ENCODE measurements around the gene EMC9. TPM values are rescaled to one million over a fixed set of nuclear protein-coding genes. Genes with fewer than 3 reads are reported as not detected.

EMC9 gene
- total RNA-seq, 1 donor from 2014 or later = 18.5 TPM

DNA sequence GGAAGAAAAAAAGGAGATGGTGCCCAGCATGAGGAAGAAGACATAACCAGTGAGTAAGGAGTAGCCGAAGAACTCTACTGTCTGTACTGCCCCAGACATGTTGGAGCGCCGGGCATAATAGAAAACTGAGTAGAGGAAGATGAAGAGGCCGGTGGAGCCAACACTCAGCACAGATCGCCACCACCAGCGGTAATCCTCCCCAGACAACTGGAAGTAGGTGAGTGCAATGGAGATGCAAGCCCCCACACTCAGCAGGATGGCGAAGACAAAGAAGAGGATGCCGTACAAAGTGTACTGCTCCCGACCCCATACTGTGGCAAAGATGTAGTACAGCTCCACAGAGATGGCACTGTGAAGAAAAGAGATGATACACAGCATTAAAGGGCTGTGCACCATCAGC, 48.1 kb upstream of the EMC9 start:
- Histone ChIP-seq H3K79me2 (ENCODE audit: insufficient read depth, low read length) (peaks cover 59% of the 10 kb centered on the region), H3K27me3 (ENCODE audit: insufficient read depth, low read length) (no peaks in the 10 kb centered on the region), H3K4me3 (ENCODE audit: insufficient read depth, low read depth, low read length) (no peak overlapping the region), H3K27ac (ENCODE audit: low read depth, low read length) (no peak overlapping the region), H3K9me3 (ENCODE audit: insufficient read depth, low read depth, low read length) (no peaks in the 10 kb centered on the region), H2AFZ (ENCODE audit: low read depth, low read length) (no peak overlapping the region), H3K4me2 (ENCODE audit: low read length) (peak overlapping the region; percentile 96), H3K9ac (ENCODE audit: low read length) (no peak overlapping the region), H3K4me1 (ENCODE audit: insufficient read depth, low read length) (peaks cover 14% of the 10 kb centered on the region), H3K36me3 (ENCODE audit: insufficient read depth, low read length) (peaks cover 32% of the 10 kb centered on the region), H4K20me1 (ENCODE audit: insufficient read depth, low read length) (peaks cover 25% of the 10 kb centered on the region)
- H3K4me3 Mint-ChIP-seq (ENCODE audit: unreplicated experiment) = peak overlapping the region; percentile 91
- no peaks in the 10 kb centered on the region for H3K27me3 Mint-ChIP-seq (ENCODE audit: low read depth, unreplicated experiment)
- H3K9me3 Mint-ChIP-seq (ENCODE audit: unreplicated experiment) = no peaks in the 10 kb centered on the region
- H3K27ac Mint-ChIP-seq (ENCODE audit: unreplicated experiment) = peak overlapping the region; percentile 20
- H3K36me3 Mint-ChIP-seq (ENCODE audit: low read depth, unreplicated experiment) = peaks cover 16% of the 10 kb centered on the region
- DNase-seq (ENCODE audit: low read depth) (no peak), FAIRE-seq (no peak)
- no peak for TF ChIP-seq EZH2 (IDR thresholded peaks at IDR 0.05; ENCODE audit: insufficient read depth, low read length)
- TF ChIP-seq, protein P1, sequence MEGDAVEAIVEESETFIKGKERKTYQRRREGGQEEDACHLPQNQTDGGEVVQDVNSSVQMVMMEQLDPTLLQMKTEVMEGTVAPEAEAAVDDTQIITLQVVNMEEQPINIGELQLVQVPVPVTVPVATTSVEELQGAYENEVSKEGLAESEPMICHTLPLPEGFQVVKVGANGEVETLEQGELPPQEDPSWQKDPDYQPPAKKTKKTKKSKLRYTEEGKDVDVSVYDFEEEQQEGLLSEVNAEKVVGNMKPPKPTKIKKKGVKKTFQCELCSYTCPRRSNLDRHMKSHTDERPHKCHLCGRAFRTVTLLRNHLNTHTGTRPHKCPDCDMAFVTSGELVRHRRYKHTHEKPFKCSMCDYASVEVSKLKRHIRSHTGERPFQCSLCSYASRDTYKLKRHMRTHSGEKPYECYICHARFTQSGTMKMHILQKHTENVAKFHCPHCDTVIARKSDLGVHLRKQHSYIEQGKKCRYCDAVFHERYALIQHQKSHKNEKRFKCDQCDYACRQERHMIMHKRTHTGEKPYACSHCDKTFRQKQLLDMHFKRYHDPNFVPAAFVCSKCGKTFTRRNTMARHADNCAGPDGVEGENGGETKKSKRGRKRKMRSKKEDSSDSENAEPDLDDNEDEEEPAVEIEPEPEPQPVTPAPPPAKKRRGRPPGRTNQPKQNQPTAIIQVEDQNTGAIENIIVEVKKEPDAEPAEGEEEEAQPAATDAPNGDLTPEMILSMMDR (IDR thresholded peaks at IDR 0.05; ENCODE audit: insufficient read depth, low read depth, low read length) = no peak
- peaks cover 20% of the 10 kb centered on the region for H3K4me1 Mint-ChIP-seq (ENCODE audit: low read depth, unreplicated experiment)

DNA sequence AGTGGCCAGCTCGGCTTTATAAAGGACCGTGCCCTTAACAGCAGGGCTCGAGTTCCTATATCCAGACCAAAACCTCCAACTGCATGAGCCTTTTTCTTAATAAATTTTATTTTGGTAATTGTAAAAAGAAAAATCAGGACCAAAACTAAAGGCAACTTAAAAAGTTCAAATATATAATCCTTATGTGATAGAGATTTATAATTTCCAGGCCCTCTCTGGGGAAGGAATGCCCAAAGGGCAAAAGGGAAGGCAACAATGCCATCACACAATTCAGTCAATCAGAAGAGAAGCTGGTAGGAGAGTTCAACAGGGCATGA, 47.6 kb upstream of the EMC9 start:
- FAIRE-seq = no peak
- no peak overlapping the region for H3K4me3 ChIP-seq (ENCODE audit: insufficient read depth, low read depth, low read length)

More for the DNA sequence above, 47.6 kb upstream of the EMC9 start:
- H3K79me2 ChIP-seq (ENCODE audit: insufficient read depth, low read length) = peaks cover 54% of the 10 kb centered on the region
- H3K27me3 ChIP-seq (ENCODE audit: insufficient read depth, low read length) = no peaks in the 10 kb centered on the region
- Mint-ChIP-seq H3K9me3 (ENCODE audit: unreplicated experiment) (no peaks in the 10 kb centered on the region), H3K4me1 (ENCODE audit: low read depth, unreplicated experiment) (peaks cover 15% of the 10 kb centered on the region), H3K36me3 (ENCODE audit: low read depth, unreplicated experiment) (peaks cover 16% of the 10 kb centered on the region), H3K27ac (ENCODE audit: unreplicated experiment) (peak overlapping the region; percentile 34), H3K27me3 (ENCODE audit: low read depth, unreplicated experiment) (no peaks in the 10 kb centered on the region), H3K4me3 (ENCODE audit: unreplicated experiment) (peak overlapping the region; percentile 91)
- peak overlapping the region; percentile 96 for H3K4me2 ChIP-seq (ENCODE audit: low read length)
- no peaks in the 10 kb centered on the region for H3K9me3 ChIP-seq (ENCODE audit: insufficient read depth, low read depth, low read length)
- DNase-seq (ENCODE audit: low read depth) = no peak
- peaks cover 32% of the 10 kb centered on the region for H3K36me3 ChIP-seq (ENCODE audit: insufficient read depth, low read length)
- H3K4me1 ChIP-seq (ENCODE audit: insufficient read depth, low read length) = peaks cover 14% of the 10 kb centered on the region
- peak overlapping the region; percentile 35 for H2AFZ ChIP-seq (ENCODE audit: low read depth, low read length)
- peak overlapping the region; percentile 25 for H3K27ac ChIP-seq (ENCODE audit: low read depth, low read length)
- peaks cover 25% of the 10 kb centered on the region for H4K20me1 ChIP-seq (ENCODE audit: insufficient read depth, low read length)
- H3K9ac ChIP-seq (ENCODE audit: low read length) = peak overlapping the region; percentile 27
- TF ChIP-seq EZH2 (IDR thresholded peaks at IDR 0.05; ENCODE audit: insufficient read depth, low read length) = no peak
- TF ChIP-seq, protein P1 (IDR thresholded peaks at IDR 0.05; ENCODE audit: insufficient read depth, low read depth, low read length) = no peak
